PC-3 (cell line): ENCODE measurements around the gene PCDH8. TPM values are rescaled to one million over a fixed set of nuclear protein-coding genes. Genes with fewer than 3 reads are reported as not detected.

Experiments
- ATAC-seq: fragments of 200-7000 bp; cut with Tn5 transposase; 2 replicates; pipeline ENCODE4 v1.9.1; 2020; ENCODE audit warnings: mild to moderate bottlenecking, moderate library complexity
- BruUV-seq: library from RNA; stranded (reverse); fragments of 400-500 nt; replicated peaks from 2 replicates; lab custom pipeline; 2021; lab: Mats Ljungman, UMichigan
- CTCF ChIA-PET: fragments of 300-600 bp; sonication (Branson Sonifier 250); formaldehyde crosslinking; loops from one replicate; lab custom pipeline; 2022; ENCODE audit warnings: antibody characterized with exemption; lab: Charles Lee
- POLR2A ChIA-PET: fragments of 300-600 bp; sonication (Branson Sonifier 250); formaldehyde crosslinking; loops from one replicate; lab custom pipeline; 2022; ENCODE audit warnings: antibody characterized with exemption; ENCODE audit not compliant: unreplicated experiment; lab: Charles Lee
- DNase-seq: peaks from one replicate; pipeline ENCODE4 v3.0.0-alpha.2; 2015
- H2AFZ ChIP-seq: fragments of 300-600 bp; sonication (generic); 2 replicates; pipeline ENCODE4 v1.6.0; 2016; ENCODE audit warnings: antibody characterized with exemption, low read length
- H3F3A ChIP-seq: fragments of 300-600 bp; sonication (generic); one replicate; pipeline ENCODE4 v1.6.0; 2017; ENCODE audit warnings: antibody characterized with exemption, low read length, control low read depth, mild to moderate bottlenecking; ENCODE audit not compliant: unreplicated experiment
- H3K27ac ChIP-seq: fragments of 300-600 bp; sonication (generic); 2 replicates; pipeline ENCODE4 v1.5.1; 2016; ENCODE audit warnings: mild to moderate bottlenecking, low read length
- H3K27me3 ChIP-seq: fragments of 300-600 bp; sonication (generic); 2 replicates; pipeline ENCODE4 v1.6.1; 2016; ENCODE audit warnings: low read length, mixed read lengths
- H3K36me3 ChIP-seq: fragments of 300-600 bp; sonication (generic); 2 replicates; pipeline ENCODE4 v1.6.1; 2016; ENCODE audit warnings: low read depth, mixed run types, low read length, mixed read lengths
- H3K4me1 ChIP-seq: fragments of 300-600 bp; sonication (generic); 2 replicates; pipeline ENCODE4 v1.5.1; 2016; ENCODE audit warnings: low read length; ENCODE audit not compliant: insufficient read depth
- H3K4me2 ChIP-seq: fragments of 300-600 bp; sonication (generic); 2 replicates; pipeline ENCODE4 v1.6.0; 2016; ENCODE audit warnings: low read length
- H3K4me3 ChIP-seq: fragments of 300-600 bp; sonication (generic); 2 replicates; pipeline ENCODE4 v1.5.1; 2016; ENCODE audit warnings: mild to moderate bottlenecking, low read length, mixed read lengths
- H3K79me2 ChIP-seq: fragments of 300-600 bp; sonication (generic); 2 replicates; pipeline ENCODE4 v1.6.1; 2017; ENCODE audit warnings: low read length, mixed read lengths
- H3K9ac ChIP-seq: fragments of 300-600 bp; sonication (generic); 2 replicates; pipeline ENCODE4 v1.6.0; 2016; ENCODE audit warnings: mild to moderate bottlenecking, low read length
- H3K9me2 ChIP-seq: fragments of 300-600 bp; sonication (generic); replicated peaks from 2 replicates; pipeline ENCODE4 v1.6.1; 2016; ENCODE audit warnings: mixed run types, low read length, mixed read lengths
- H3K9me3 ChIP-seq: fragments of 300-600 bp; sonication (generic); 2 replicates; pipeline ENCODE4 v1.6.1; 2016; ENCODE audit warnings: low read length, mixed read lengths
- H4K20me1 ChIP-seq: fragments of 300-600 bp; sonication (generic); 2 replicates; pipeline ENCODE4 v1.6.1; 2016; ENCODE audit warnings: low read length, mixed read lengths
- CTCF ChIP-seq: fragments of 300-600 bp; sonication (generic); conservative IDR thresholded peaks from 2 replicates; pipeline ENCODE4 v1.5.1; 2017; ENCODE audit warnings: antibody characterized with exemption, low read depth, mild to moderate bottlenecking, low read length
- EZH2 ChIP-seq: fragments of 300-600 bp; sonication (generic); IDR thresholded peaks from one replicate; pipeline ENCODE4 v1.6.1; 2017; ENCODE audit warnings: antibody characterized with exemption, mild to moderate bottlenecking, low read length; ENCODE audit not compliant: unreplicated experiment
- EZH2phosphoT487 ChIP-seq: fragments of 300-600 bp; sonication (generic); IDR thresholded peaks from 2 replicates; pipeline ENCODE4 v1.6.1; 2018; ENCODE audit warnings: mild to moderate bottlenecking, antibody characterized with exemption, low read length, borderline replicate concordance
- intact Hi-C: fragments of 100-400 bp; cut with micrococcal nuclease; formaldehyde crosslinking; loops from 2 replicates; pipeline ENCODE4 v1.9.0; 2023
- total RNA-seq: library from RNA; depleted of rRNA; stranded (reverse); fragments of >200 nt; gene quantifications from 2 replicates; pipeline ENCODE4 v1.2.3, GENCODE V29; 2014

PCDH8 gene
- total RNA-seq, 1 experiment from 2014 or later, result not detected

GRCh38 chr13:52870143-52870542 lies 21.7 kb upstream of the PCDH8 start:
- H3K79me2 ChIP-seq, result no peaks in the 10 kb centered on the region
- no peak overlapping the region for H2AFZ ChIP-seq
- H3F3A ChIP-seq, result no peaks in the 10 kb centered on the region
- CTCF ChIA-PET, result no interaction called here
- POLR2A ChIA-PET, result no interaction called here
- H3K36me3 ChIP-seq, result no peaks in the 10 kb centered on the region
- BruUV-seq, result no TSS peak
- no peaks in the 10 kb centered on the region for H3K27me3 ChIP-seq
- DNase-seq, result no peak
- H3K4me2 ChIP-seq, result no peak overlapping the region
- no peak overlapping the region for H3K9ac ChIP-seq
- H3K9me3 ChIP-seq, result no peaks in the 10 kb centered on the region
- no peaks in the 10 kb centered on the region for H3K4me1 ChIP-seq
- no peaks in the 10 kb centered on the region for H3K9me2 ChIP-seq
- intact Hi-C loops, result no loop called here
- TF ChIP-seq EZH2phosphoT487 (no peak), CTCF (no peak), EZH2 (no peak)
- no peak for ATAC-seq
- no peaks in the 10 kb centered on the region for H4K20me1 ChIP-seq
- no peak overlapping the region for H3K27ac ChIP-seq
- H3K4me3 ChIP-seq, result no peak overlapping the region

- H3K27ac ChIP-seq, result no peak overlapping the region
- POLR2A ChIA-PET, result no interaction called here
- intact Hi-C loops, result no loop called here
Observed at GRCh38 chr13:52869621-52870020, 21.2 kb upstream of the PCDH8 start.

More at GRCh38 chr13:52869621-52870020, 21.2 kb upstream of the PCDH8 start:
- no peak overlapping the region for H3K9ac ChIP-seq
- H2AFZ ChIP-seq, result no peak overlapping the region
- no peaks in the 10 kb centered on the region for H3K4me1 ChIP-seq
- ATAC-seq, result no peak
- no peak overlapping the region for H3K4me2 ChIP-seq
- H3K4me3 ChIP-seq, result no peak overlapping the region
- H3K9me3 ChIP-seq, result no peaks in the 10 kb centered on the region
- H3K36me3 ChIP-seq, result no peaks in the 10 kb centered on the region
- no peaks in the 10 kb centered on the region for H3K79me2 ChIP-seq
- H3K27me3 ChIP-seq, result no peaks in the 10 kb centered on the region
- BruUV-seq, result no TSS peak
- H3F3A ChIP-seq, result no peaks in the 10 kb centered on the region
- H3K9me2 ChIP-seq, result no peaks in the 10 kb centered on the region
- H4K20me1 ChIP-seq, result no peaks in the 10 kb centered on the region
- no peak for DNase-seq
- TF ChIP-seq EZH2phosphoT487 (no peak), EZH2 (no peak), CTCF (no peak)
- CTCF ChIA-PET, result no interaction called here
